Testis (tissue), 3 donors: Measurements from ENCODE around the gene PPP1R37. TPM values are rescaled to one million over a fixed set of nuclear protein-coding genes. Genes with fewer than 3 reads are reported as not detected.
A peak's percentile ranks its signal among the peaks of the same experiment; 100 is the strongest.

ENCODE experiments used
- DNase-seq: peaks from one replicate; pipeline ENCODE4 v3.0.0-alpha.2; 2019
- H3K27ac ChIP-seq, 2 donors: fragments of 200-600 bp; sonication (generic); one replicate each; pipeline ENCODE4 v1.5.1; 2019
- H3K27me3 ChIP-seq: fragments of 200-600 bp; sonication (generic); one replicate; pipeline ENCODE4 v1.5.1; 2019
- H3K36me3 ChIP-seq: fragments of 200-600 bp; sonication (generic); one replicate; pipeline ENCODE4 v1.5.1; 2017; ENCODE audit warnings: low read depth; ENCODE audit errors: missing control alignments
- H3K4me1 ChIP-seq: fragments of 200-600 bp; sonication (generic); one replicate; pipeline ENCODE4 v1.5.1; 2019
- H3K4me3 ChIP-seq, 2 donors: fragments of 200-600 bp; sonication (generic); one replicate each; pipeline ENCODE4 v1.5.1; 2017 to 2019
- H3K9me3 ChIP-seq: fragments of 200-600 bp; sonication (generic); one replicate; pipeline ENCODE4 v1.5.1; 2017
- POLR2A ChIP-seq: fragments of 450-650 bp; IDR thresholded peaks from one replicate; pipeline ENCODE4 v1.6.1; 2017; ENCODE audit warnings: antibody characterized with exemption, mild to moderate bottlenecking, moderate library complexity
- WGBS, 2 donors: methylation state at CpG; one replicate each; pipeline ENCODE4 v1.1.5; 2018; 5-methylcytosine and 5-hydroxymethylcytosine counted together
- intact Hi-C: fragments of 100-400 bp; cut with DNase I; formaldehyde crosslinking; loops from one replicate; pipeline ENCODE4 v1.15.1; 2023; ENCODE audit warnings: low total_unique reads
- polyA plus RNA-seq: library from polyadenylated mRNA; stranded (reverse); fragments of 350-450 nt; fragmentation: Illumina TruSeq; extraction: RNeasy Lipid Tissue Mini Kit (QIAGEN cat#74804); gene quantifications from one replicate; pipeline ENCODE4 v1.2.3, GENCODE V29; 2014; ENCODE audit warnings: low read depth, low replicate concordance; ENCODE audit not compliant: insufficient read depth
- total RNA-seq, 2 donors: library from RNA; depleted of rRNA; stranded (reverse); fragments of >200 nt; gene quantifications; one replicate each; pipeline ENCODE4 v1.2.3, GENCODE V29; 2016
- TF ChIP-seq, protein P1 (sequence below), 3 experiments: fragments of 450-650 bp in 2 of 3; fragments of 200-600 bp in 1 of 3; sonication (generic) in 1 of 3; IDR thresholded peaks; one replicate each; pipeline ENCODE4 v1.5.1; 2016 to 2019; ENCODE audit warnings: antibody characterized with exemption in 3 of 3, mild to moderate bottlenecking in 2 of 3, moderate library complexity in 1 of 3

The PPP1R37 gene
- total and polyA plus RNA-seq, 3 donors from 2014 or later = 28.5 to 83.0 (median 82.5) TPM

DNA sequence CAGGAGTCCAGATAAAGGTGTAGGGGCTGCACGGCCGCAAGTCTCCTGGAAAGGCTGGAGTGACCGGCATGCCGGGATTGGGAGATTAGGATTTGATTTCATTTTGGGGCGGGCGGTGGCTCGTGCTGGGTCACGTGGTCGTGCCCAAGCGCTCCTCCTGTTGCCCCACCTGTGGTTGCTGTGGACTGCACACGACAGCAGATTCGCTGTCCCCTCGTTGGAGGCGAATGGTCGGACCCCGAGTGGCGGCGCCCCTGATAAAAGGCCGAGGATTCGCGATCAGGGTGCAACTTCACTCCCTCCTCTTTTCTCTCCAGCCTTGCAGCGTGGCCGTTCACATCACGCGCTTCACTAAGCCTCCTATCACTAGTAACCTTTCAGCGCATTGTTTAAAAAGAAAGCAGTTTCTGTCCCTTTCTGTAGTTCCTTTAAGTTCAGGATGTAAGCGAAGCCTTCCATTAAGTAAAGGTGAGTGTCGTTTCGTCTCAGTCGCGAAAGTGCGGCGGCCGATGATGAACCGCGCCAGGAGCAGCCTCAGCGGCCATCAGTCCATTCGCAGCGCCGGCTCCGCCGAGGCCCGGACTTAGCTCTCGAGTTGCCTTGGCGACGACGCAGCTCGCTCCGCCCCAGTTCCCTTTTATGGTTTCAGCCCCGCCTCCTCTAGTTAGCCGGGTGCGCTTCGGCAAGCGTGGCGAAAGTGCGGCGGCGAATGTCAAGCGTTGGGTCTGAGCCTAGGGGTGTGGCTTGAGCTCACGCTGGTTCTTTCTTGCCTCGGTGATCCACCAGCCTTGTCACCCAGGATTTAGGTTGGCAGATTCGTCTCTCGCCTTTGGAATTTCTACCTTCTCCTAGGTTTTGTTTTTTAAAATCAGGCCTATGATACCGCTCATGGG lies 1.7 kb upstream of the PPP1R37 start:
- Histone ChIP-seq H3K4me1 (peaks cover 32% of the 10 kb centered on the region), H3K9me3 (no peaks in the 10 kb centered on the region), H3K4me3 (peak overlapping the region; percentile 98 to 100), H3K27ac (peak overlapping the region; percentile 87 to 90), H3K36me3 (no peaks in the 10 kb centered on the region), H3K27me3 (no peaks in the 10 kb centered on the region)
- peak; percentile 99 for DNase-seq
- no peak for TF ChIP-seq POLR2A
- TF ChIP-seq, protein P1, sequence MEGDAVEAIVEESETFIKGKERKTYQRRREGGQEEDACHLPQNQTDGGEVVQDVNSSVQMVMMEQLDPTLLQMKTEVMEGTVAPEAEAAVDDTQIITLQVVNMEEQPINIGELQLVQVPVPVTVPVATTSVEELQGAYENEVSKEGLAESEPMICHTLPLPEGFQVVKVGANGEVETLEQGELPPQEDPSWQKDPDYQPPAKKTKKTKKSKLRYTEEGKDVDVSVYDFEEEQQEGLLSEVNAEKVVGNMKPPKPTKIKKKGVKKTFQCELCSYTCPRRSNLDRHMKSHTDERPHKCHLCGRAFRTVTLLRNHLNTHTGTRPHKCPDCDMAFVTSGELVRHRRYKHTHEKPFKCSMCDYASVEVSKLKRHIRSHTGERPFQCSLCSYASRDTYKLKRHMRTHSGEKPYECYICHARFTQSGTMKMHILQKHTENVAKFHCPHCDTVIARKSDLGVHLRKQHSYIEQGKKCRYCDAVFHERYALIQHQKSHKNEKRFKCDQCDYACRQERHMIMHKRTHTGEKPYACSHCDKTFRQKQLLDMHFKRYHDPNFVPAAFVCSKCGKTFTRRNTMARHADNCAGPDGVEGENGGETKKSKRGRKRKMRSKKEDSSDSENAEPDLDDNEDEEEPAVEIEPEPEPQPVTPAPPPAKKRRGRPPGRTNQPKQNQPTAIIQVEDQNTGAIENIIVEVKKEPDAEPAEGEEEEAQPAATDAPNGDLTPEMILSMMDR (IDR thresholded peaks at IDR 0.05) = no peak
- 3 to 8% methylated on average over 49 to 64 of the region's 64 CpGs for WGBS, 2 donors
- intact Hi-C loops = no loop called here

GRCh38 chr19:45094137-45094536 lies 1.2 kb downstream of the PPP1R37 start:
- peak overlapping the region in 1 of 2 donors; percentile 98 for H3K4me3 ChIP-seq
- H3K27ac ChIP-seq = peak overlapping the region in 1 of 2 donors; percentile 87
- TF ChIP-seq, protein P1 (IDR thresholded peaks at IDR 0.05) = no peak
- no peak for TF ChIP-seq POLR2A
- 45 to 69% methylated on average over 9 of the region's 9 CpGs for WGBS, 2 donors
- intact Hi-C loops = no loop called here
- no peak for DNase-seq
- H3K27me3 ChIP-seq = no peaks in the 10 kb centered on the region
- peaks cover 58% of the 10 kb centered on the region for H3K4me1 ChIP-seq
- H3K36me3 ChIP-seq = no peaks in the 10 kb centered on the region
- H3K9me3 ChIP-seq = no peaks in the 10 kb centered on the region

DNA sequence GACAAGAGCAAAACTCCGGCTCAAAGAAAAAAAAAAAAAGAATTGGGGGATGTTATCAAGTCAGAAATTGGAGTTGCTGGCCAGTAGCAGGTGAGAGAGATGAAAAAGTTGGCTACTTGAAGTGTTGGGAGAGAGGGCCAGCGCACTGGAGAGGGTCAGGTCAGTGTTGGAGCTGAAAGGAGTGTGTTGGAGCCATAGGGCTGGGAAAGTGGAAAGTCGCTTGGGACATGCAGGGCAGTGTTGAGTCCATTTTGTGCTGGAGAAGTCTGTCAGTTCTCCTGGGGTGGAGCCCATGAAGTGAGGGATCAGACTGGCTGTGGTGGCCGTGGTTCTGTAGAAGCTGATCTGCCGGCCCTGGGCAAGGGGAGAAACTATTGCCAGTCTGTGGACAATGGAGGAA lies 1.7 kb downstream of the PPP1R37 start:
- 72 to 75% methylated on average over 5 of the region's 5 CpGs for WGBS, 2 donors
- Histone ChIP-seq H3K36me3 (no peaks in the 10 kb centered on the region), H3K4me1 (peaks cover 64% of the 10 kb centered on the region), H3K9me3 (no peaks in the 10 kb centered on the region), H3K27ac (no peak overlapping the region), H3K27me3 (no peaks in the 10 kb centered on the region), H3K4me3 (no peak overlapping the region)
- TF ChIP-seq POLR2A = no peak
- TF ChIP-seq, protein P1 (IDR thresholded peaks at IDR 0.05) = no peak
- no peak for DNase-seq
- intact Hi-C loops = no loop called here

DNA sequence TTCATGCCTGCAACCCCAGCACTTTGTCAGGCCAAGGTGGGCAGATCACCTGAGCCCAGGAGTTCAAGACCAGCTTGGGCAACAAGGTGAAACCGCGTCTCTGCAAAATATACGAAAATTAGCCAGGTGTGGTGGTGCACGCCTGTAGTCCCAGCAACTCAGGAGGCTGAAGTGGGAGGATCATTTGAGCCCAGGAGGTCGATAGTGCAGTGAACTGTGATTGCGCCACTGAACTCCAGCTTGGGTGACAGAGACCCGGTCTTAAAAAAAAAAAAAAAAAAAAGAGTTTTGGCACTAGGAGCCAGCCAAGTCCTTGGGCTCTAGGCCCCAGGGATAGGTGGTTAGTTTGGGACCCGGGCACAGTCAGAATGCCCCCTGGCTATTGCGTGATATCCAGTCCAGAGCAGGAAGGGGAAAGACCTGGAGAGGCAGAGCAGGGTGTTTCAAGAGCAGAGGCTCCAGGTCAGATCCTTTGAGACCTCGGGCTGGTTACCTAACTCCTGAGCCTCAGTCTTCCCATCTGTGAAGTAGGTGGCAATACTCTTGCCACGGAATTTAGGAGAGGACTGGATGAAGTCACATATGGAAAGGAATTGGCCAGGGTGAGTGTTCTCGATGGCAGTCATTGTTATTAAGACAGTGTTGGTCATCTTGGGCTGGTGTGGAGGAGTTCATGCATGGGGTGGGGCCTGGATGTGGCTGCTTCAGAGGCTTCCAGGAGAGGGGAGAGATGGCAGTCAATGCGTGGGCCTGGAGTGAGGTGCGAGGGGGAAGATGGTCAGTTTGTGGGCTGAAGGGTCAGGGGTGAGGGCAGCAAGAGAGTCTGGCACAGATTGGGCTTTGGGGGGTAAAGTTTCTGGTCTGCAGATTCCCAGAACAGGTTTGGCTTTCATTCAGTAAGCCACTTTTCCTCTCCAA lies 2.8 kb downstream of the PPP1R37 start:
- H3K4me1 ChIP-seq = peaks cover 69% of the 10 kb centered on the region
- no peak overlapping the region for H3K4me3 ChIP-seq
- no peak overlapping the region for H3K27ac ChIP-seq
- H3K36me3 ChIP-seq = no peaks in the 10 kb centered on the region
- TF ChIP-seq, protein P1 (IDR thresholded peaks at IDR 0.05) = no peak
- no peak for TF ChIP-seq POLR2A
- no peaks in the 10 kb centered on the region for H3K9me3 ChIP-seq
- DNase-seq = no peak
- 88 to 89% methylated on average over 14 of the region's 14 CpGs for WGBS, 2 donors
- no peaks in the 10 kb centered on the region for H3K27me3 ChIP-seq
- intact Hi-C loops = no loop called here
